HG03095 (cell line): ENCODE measurements around the gene VGLL4.
"Not testable (repeated sequence)": the region's sequence is repeated elsewhere in the genome, so short reads cannot be mapped to it uniquely, and the experiment has no call there.

ENCODE experiments used
- ATAC-seq: cut with Tn5 transposase; IDR thresholded peaks from one replicate; pipeline ENCODE4 v1.9.1; 2021; ENCODE audit warnings: moderate library complexity; ENCODE audit not compliant: unreplicated experiment

Gene VGLL4

GRCh38 chr3:11607816-11608215, 35.9 kb downstream of the VGLL4 start:
- ATAC-seq = no peak

- no peak for ATAC-seq
These were observed 36.8 kb downstream of the VGLL4 start for GRCh38 chr3:11606865-11607440.

- no peak for ATAC-seq
These were observed 37.5 kb downstream of the VGLL4 start for GRCh38 chr3:11606090-11606784.

- ATAC-seq = no peak
These were observed 38.3 kb downstream of the VGLL4 start for GRCh38 chr3:11605398-11605797.

GRCh38 chr3:11604139-11604892, 39.4 kb downstream of the VGLL4 start:
- no peak for ATAC-seq

GRCh38 chr3:11603628-11604027, 40.1 kb downstream of the VGLL4 start:
- ATAC-seq = no peak

- no peak for ATAC-seq
These were observed 40.7 kb downstream of the VGLL4 start for GRCh38 chr3:11602886-11603527.

GRCh38 chr3:11602239-11602840, 41.4 kb downstream of the VGLL4 start:
- no peak for ATAC-seq

GRCh38 chr3:11601446-11602238, 42.1 kb downstream of the VGLL4 start:
- ATAC-seq = peak; percentile 89

- no peak for ATAC-seq
These were observed 43.0 kb downstream of the VGLL4 start for GRCh38 chr3:11600501-11601282.

- no peak for ATAC-seq
These were observed 47.3 kb downstream of the VGLL4 start for GRCh38 chr3:11596387-11596786.

- ATAC-seq = not testable (repeated sequence)
These were observed 48.7 kb downstream of the VGLL4 start for GRCh38 chr3:11595024-11595423.

- no peak for ATAC-seq
These were observed 50.2 kb downstream of the VGLL4 start for GRCh38 chr3:11593318-11594034.

GRCh38 chr3:11592445-11593298, 51.0 kb downstream of the VGLL4 start:
- ATAC-seq = no peak

- ATAC-seq = no peak
These were observed 52.1 kb downstream of the VGLL4 start for GRCh38 chr3:11591391-11592282.

GRCh38 chr3:11591002-11591355, 52.7 kb downstream of the VGLL4 start:
- ATAC-seq = no peak

- no peak for ATAC-seq
These were observed 54.0 kb downstream of the VGLL4 start for GRCh38 chr3:11589706-11590105.
